IMR-90 (cell line): ENCODE results near the gene CTSV. TPM values are rescaled to one million over a fixed set of nuclear protein-coding genes. Genes with fewer than 3 reads are reported as not detected.
A peak's percentile ranks its signal among the peaks of the same experiment; 100 is the strongest.

Experiments used
- ATAC-seq: fragments of 200-7000 bp; cut with Tn5 transposase; 2 replicates; pipeline ENCODE4 v1.9.1; 2020; ENCODE audit warnings: low read depth, mild to moderate bottlenecking, moderate library complexity
- BruUV-seq: library from RNA; stranded (reverse); fragments of 400-500 nt; replicated peaks from 2 replicates; lab custom pipeline; 2021; lab: Mats Ljungman, UMichigan
- CTCF ChIA-PET: fragments of 300-600 bp; formaldehyde crosslinking; extraction: SDS; loops from one replicate; lab custom pipeline; 2021; ENCODE audit warnings: antibody characterized with exemption; lab: Yijun Ruan, JAX
- POLR2A ChIA-PET: fragments of 300-600 bp; sonication (Branson Sonifier 250); formaldehyde crosslinking; loops from one replicate; lab custom pipeline; 2022; ENCODE audit warnings: antibody characterized with exemption; ENCODE audit not compliant: unreplicated experiment; lab: Charles Lee
- DNase-seq: peaks from one replicate; pipeline ENCODE4 v3.0.0; 2013
- H2AFZ ChIP-seq: replicated peaks from 2 replicates; pipeline ENCODE3; 2013; ENCODE audit warnings: low read length, mild to moderate bottlenecking; ENCODE audit not compliant: poor library complexity
- H2AK5ac ChIP-seq: 2 replicates; pipeline ENCODE4 v1.6.1; 2013; ENCODE audit warnings: low read depth, low read length, inconsistent platforms
- H2AK9ac ChIP-seq: replicated peaks from 2 replicates; pipeline ENCODE3; 2013; ENCODE audit warnings: mild to moderate bottlenecking, low read depth, low read length, moderate library complexity; ENCODE audit not compliant: poor library complexity
- H2BK120ac ChIP-seq: 2 replicates; pipeline ENCODE4 v1.6.1; 2013; ENCODE audit warnings: low read depth, low read length, inconsistent platforms
- H2BK15ac ChIP-seq: 3 replicates; pipeline ENCODE4 v1.6.1; 2013; ENCODE audit warnings: low read depth, low read length, inconsistent platforms
- H2BK20ac ChIP-seq: 2 replicates; pipeline ENCODE4 v1.6.1; 2013; ENCODE audit warnings: low read depth, mild to moderate bottlenecking, inconsistent platforms, low read length, moderate library complexity
- H2BK5ac ChIP-seq: 2 replicates; pipeline ENCODE4 v1.6.1; 2013; ENCODE audit warnings: mild to moderate bottlenecking, low read depth, low read length, inconsistent platforms; ENCODE audit not compliant: poor library complexity, severe bottlenecking
- H3K14ac ChIP-seq: replicated peaks from 2 replicates; pipeline ENCODE4 v1.6.1; 2013; ENCODE audit warnings: low read depth, low read length, inconsistent platforms
- H3K18ac ChIP-seq: 2 replicates; pipeline ENCODE4 v1.6.1; 2013; ENCODE audit warnings: low read depth, low read length, control low read depth
- H3K23ac ChIP-seq: 2 replicates; pipeline ENCODE4 v1.6.1; 2013; ENCODE audit warnings: low read depth, low read length, inconsistent platforms
- H3K27ac ChIP-seq: 2 replicates; pipeline ENCODE4 v1.5.1; 2013; ENCODE audit warnings: mild to moderate bottlenecking, control low read depth, low read length; ENCODE audit not compliant: insufficient read depth
- H3K27me3 ChIP-seq: 2 replicates; pipeline ENCODE4 v1.6.1; 2013; ENCODE audit warnings: low read length; ENCODE audit not compliant: control insufficient read depth, insufficient read depth
- H3K36me3 ChIP-seq: 2 replicates; pipeline ENCODE4 v1.6.1; 2013; ENCODE audit warnings: low read length, mixed read lengths; ENCODE audit not compliant: control insufficient read depth, insufficient read depth
- H3K4ac ChIP-seq: 2 replicates; pipeline ENCODE4 v1.6.1; 2013; ENCODE audit warnings: low read depth, low read length, inconsistent platforms
- H3K4me1 ChIP-seq: 2 replicates; pipeline ENCODE4 v1.6.1; 2013; ENCODE audit warnings: low read length, mixed read lengths; ENCODE audit not compliant: control insufficient read depth, insufficient read depth
- H3K4me2 ChIP-seq: 2 replicates; pipeline ENCODE4 v1.6.1; 2013; ENCODE audit warnings: low read depth, mild to moderate bottlenecking, control low read depth, low read length, moderate library complexity
- H3K4me3 ChIP-seq: 2 replicates; pipeline ENCODE4 v1.5.1; 2013; ENCODE audit warnings: low read depth, mild to moderate bottlenecking, control low read depth, low read length, moderate library complexity; ENCODE audit not compliant: insufficient read depth
- H3K56ac ChIP-seq: 2 replicates; pipeline ENCODE4 v1.6.1; 2013; ENCODE audit warnings: low read length, inconsistent platforms; ENCODE audit not compliant: insufficient read depth; ENCODE audit errors: extremely low read depth
- H3K79me1 ChIP-seq, 2 experiments: 2 replicates each; pipeline ENCODE4 v1.6.1; 2013; ENCODE audit warnings: low read length in 2 of 2, inconsistent platforms in 1 of 2, low read depth in 1 of 2
- H3K9ac ChIP-seq: 2 replicates; pipeline ENCODE4 v1.6.1; 2013; ENCODE audit warnings: low read depth, low read length, control low read depth
- H3K9me1 ChIP-seq: 2 replicates; pipeline ENCODE4 v1.6.1; 2013; ENCODE audit warnings: low read length, inconsistent platforms; ENCODE audit not compliant: insufficient read depth
- H3K9me3 ChIP-seq: 2 replicates; pipeline ENCODE4 v1.6.1; 2013; ENCODE audit warnings: low read length; ENCODE audit not compliant: control insufficient read depth, insufficient read depth
- H4K20me1 ChIP-seq: 2 replicates; pipeline ENCODE4 v1.6.1; 2013; ENCODE audit warnings: low read length, inconsistent platforms; ENCODE audit not compliant: insufficient read depth
- H4K5ac ChIP-seq: 2 replicates; pipeline ENCODE4 v1.6.1; 2013; ENCODE audit warnings: mild to moderate bottlenecking, low read depth, low read length, control low read depth
- H4K8ac ChIP-seq, 2 experiments: 2 replicates each; pipeline ENCODE4 v1.6.1; 2013; ENCODE audit warnings: low read depth in 2 of 2, low read length in 2 of 2, control low read depth in 1 of 2, inconsistent platforms in 1 of 2
- H4K91ac ChIP-seq: 2 replicates; pipeline ENCODE4 v1.6.1; 2013; ENCODE audit warnings: low read depth, low read length, inconsistent platforms; ENCODE audit not compliant: insufficient read depth
- BHLHE40 ChIP-seq: fragments of 150-350 bp; IDR thresholded peaks from 2 replicates; pipeline ENCODE4 v1.6.1; 2016; ENCODE audit warnings: mild to moderate bottlenecking, low read depth, low read length
- CHD1 ChIP-seq: IDR thresholded peaks from 2 replicates; pipeline ENCODE4 v1.6.1; 2012; ENCODE audit warnings: low read depth, low read length, improper control_type of control experiment
- ELK1 ChIP-seq: fragments of 150-350 bp; IDR thresholded peaks from 2 replicates; pipeline ENCODE4 v1.6.1; 2016; ENCODE audit warnings: low read depth, mild to moderate bottlenecking, low read length, moderate library complexity, borderline replicate concordance
- NFE2L2 ChIP-seq: fragments of 150-350 bp; IDR thresholded peaks from 2 replicates; pipeline ENCODE4 v1.6.1; 2016; ENCODE audit warnings: low read depth, mild to moderate bottlenecking, low read length
- POLR2A ChIP-seq: IDR thresholded peaks from 2 replicates; pipeline ENCODE4 v1.6.1; 2012; ENCODE audit warnings: mild to moderate bottlenecking, low read depth, low read length
- RFX5 ChIP-seq: IDR thresholded peaks from 2 replicates; pipeline ENCODE4 v1.8.0; 2012; ENCODE audit warnings: low read depth, mild to moderate bottlenecking, low read length, moderate library complexity
- WGBS, 2 experiments: methylation state at CpG; one replicate each; pipeline versions ENCODE4 v1.1.5 to v1.1.7; 2013; ENCODE audit warnings: missing lambda C conversion rate in 2 of 2; ENCODE audit not compliant: insufficient read length in 1 of 2; ENCODE audit errors: extremely low coverage in 2 of 2; 5-methylcytosine and 5-hydroxymethylcytosine counted together
- dilution Hi-C: fragments of 300-500 bp; cut with HindIII; formaldehyde crosslinking; loops from one replicate; pipeline ENCODE4 v1.14.3; 2018; ENCODE audit warnings: low sequenced_read_pairs; ENCODE audit not compliant: unreplicated experiment
- in situ Hi-C: fragments of 300-500 bp; cut with MboI; formaldehyde crosslinking; loops from 3 replicates; pipeline ENCODE4 v1.14.3; 2019; ENCODE audit warnings: low sequenced_read_pairs, inconsistent platforms, mixed read lengths
- intact Hi-C: fragments of 100-400 bp; cut with micrococcal nuclease; formaldehyde crosslinking; loops from 2 replicates; pipeline ENCODE4 v1.10.0; 2022
- polyA plus RNA-seq, 3 experiments: library from polyadenylated mRNA; depleted of rRNA; stranded (reverse); fragments of >200 nt; gene quantifications; 2 replicates each; pipeline ENCODE4 v1.2.3, GENCODE V29; 2012; ENCODE audit warnings: low replicate concordance in 1 of 3
- total RNA-seq: library from RNA; depleted of rRNA; stranded (reverse); fragments of >200 nt; gene quantifications from 2 replicates; pipeline ENCODE4 v1.2.3, GENCODE V29; 2012
- TF ChIP-seq, protein P1 (sequence below): conservative IDR thresholded peaks from 2 replicates; pipeline ENCODE4 v1.5.1; 2012; ENCODE audit warnings: mild to moderate bottlenecking, low read depth, low read length, improper control_type of control experiment

Gene CTSV
- total and polyA plus RNA-seq, 2 of the 4 experiments (the other 2 are of a cell fraction): 0.54 to 0.75 TPM

GRCh38 chr9:97072285-97072776, 33.4 kb upstream of the CTSV start:
- CTCF ChIA-PET: no interaction called here
- no peaks in the 10 kb centered on the region for H3K36me3 ChIP-seq
- no peak for ATAC-seq
- no peaks in the 10 kb centered on the region for H3K9me1 ChIP-seq
- H3K9me3 ChIP-seq: no peaks in the 10 kb centered on the region
- no peak overlapping the region for H4K5ac ChIP-seq
- no peak overlapping the region for H3K18ac ChIP-seq
- no peak overlapping the region for H3K9ac ChIP-seq
- peaks cover 4% of the 10 kb centered on the region for H3K27me3 ChIP-seq
- H2AK5ac ChIP-seq: no peak overlapping the region
- in situ Hi-C loops: no loop called here
- no peaks in the 10 kb centered on the region for H3K4me1 ChIP-seq
- H2BK120ac ChIP-seq: no peak overlapping the region
- BruUV-seq: no TSS peak
- H3K27ac ChIP-seq: no peak overlapping the region
- no peak overlapping the region for H3K56ac ChIP-seq
- intact Hi-C loops: no loop called here
- no peak for DNase-seq
- H2BK20ac ChIP-seq: no peak overlapping the region
- no CpG with 5 or more reads among the region's 7 CpGs for WGBS, 2 experiments
- no peaks in the 10 kb centered on the region for H3K79me1 ChIP-seq
- H4K20me1 ChIP-seq: no peaks in the 10 kb centered on the region
- dilution Hi-C loops: no loop called here
- TF ChIP-seq CHD1 (no peak), ELK1 (no peak), RFX5 (no peak), POLR2A (no peak), NFE2L2 (no peak), BHLHE40 (no peak)
- TF ChIP-seq, protein P1, sequence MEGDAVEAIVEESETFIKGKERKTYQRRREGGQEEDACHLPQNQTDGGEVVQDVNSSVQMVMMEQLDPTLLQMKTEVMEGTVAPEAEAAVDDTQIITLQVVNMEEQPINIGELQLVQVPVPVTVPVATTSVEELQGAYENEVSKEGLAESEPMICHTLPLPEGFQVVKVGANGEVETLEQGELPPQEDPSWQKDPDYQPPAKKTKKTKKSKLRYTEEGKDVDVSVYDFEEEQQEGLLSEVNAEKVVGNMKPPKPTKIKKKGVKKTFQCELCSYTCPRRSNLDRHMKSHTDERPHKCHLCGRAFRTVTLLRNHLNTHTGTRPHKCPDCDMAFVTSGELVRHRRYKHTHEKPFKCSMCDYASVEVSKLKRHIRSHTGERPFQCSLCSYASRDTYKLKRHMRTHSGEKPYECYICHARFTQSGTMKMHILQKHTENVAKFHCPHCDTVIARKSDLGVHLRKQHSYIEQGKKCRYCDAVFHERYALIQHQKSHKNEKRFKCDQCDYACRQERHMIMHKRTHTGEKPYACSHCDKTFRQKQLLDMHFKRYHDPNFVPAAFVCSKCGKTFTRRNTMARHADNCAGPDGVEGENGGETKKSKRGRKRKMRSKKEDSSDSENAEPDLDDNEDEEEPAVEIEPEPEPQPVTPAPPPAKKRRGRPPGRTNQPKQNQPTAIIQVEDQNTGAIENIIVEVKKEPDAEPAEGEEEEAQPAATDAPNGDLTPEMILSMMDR: no peak
- no peak overlapping the region for H3K4me3 ChIP-seq
- no peak overlapping the region for H3K14ac ChIP-seq
- H2BK5ac ChIP-seq: no peak overlapping the region
- H3K23ac ChIP-seq: no peak overlapping the region
- POLR2A ChIA-PET: no interaction called here
- H4K8ac ChIP-seq: no peak overlapping the region
- no peak overlapping the region for H4K91ac ChIP-seq
- no peak overlapping the region for H3K4ac ChIP-seq
- H2AK9ac ChIP-seq: no peak overlapping the region
- no peak overlapping the region for H2BK15ac ChIP-seq
- H2AFZ ChIP-seq: peak overlapping the region; percentile 43
- H3K4me2 ChIP-seq: no peak overlapping the region
